Measurements from ENCODE around the gene MAPRE3.

Gene MAPRE3

GRCh38 chr2:27042985-27043634, 72.7 kb downstream of the MAPRE3 start:
- DNase-seq = no peak

- peak; percentile 67 for DNase-seq
Measured at GRCh38 chr2:27049422-27050280, 79.2 kb downstream of the MAPRE3 start.

- DNase-seq = peak; percentile 92
Measured at GRCh38 chr2:27050281-27050995, 80.0 kb downstream of the MAPRE3 start.

- peak; percentile 96 for DNase-seq
Measured at GRCh38 chr2:27050996-27051901, 80.8 kb downstream of the MAPRE3 start, which contains the start of gene AGBL5. AGBL5 (plus strand) TSS chr2:27051668; CDS start chr2:27052959, 1,291 bp downstream.

GRCh38 chr2:27051902-27052645, 81.6 kb downstream of the MAPRE3 start:
- peak; percentile 37 for DNase-seq

GRCh38 chr2:27053321-27053720, 82.9 kb downstream of the MAPRE3 start:
- no peak for DNase-seq

GRCh38 chr2:27053776-27054175, 83.3 kb downstream of the MAPRE3 start:
- no peak for DNase-seq

GRCh38 chr2:27054721-27055120, 84.3 kb downstream of the MAPRE3 start:
- DNase-seq = no peak

- no peak for DNase-seq
Measured at GRCh38 chr2:27057184-27057583, 86.7 kb downstream of the MAPRE3 start.

- no peak for DNase-seq
Measured at GRCh38 chr2:27058210-27058609, 87.8 kb downstream of the MAPRE3 start.

- DNase-seq = no peak
Measured at GRCh38 chr2:27059141-27059820, 88.8 kb downstream of the MAPRE3 start.

- no peak for DNase-seq
Measured at GRCh38 chr2:27060323-27060722, 89.9 kb downstream of the MAPRE3 start.

- DNase-seq = no peak
Measured at GRCh38 chr2:27065128-27065527, 94.7 kb downstream of the MAPRE3 start.

- DNase-seq = no peak
Measured at GRCh38 chr2:27067385-27067784, 96.9 kb downstream of the MAPRE3 start.

GRCh38 chr2:27069436-27069835, 99.0 kb downstream of the MAPRE3 start:
- DNase-seq = no peak

- no peak for DNase-seq
Measured at GRCh38 chr2:27069961-27070618, 99.7 kb downstream of the MAPRE3 start.

GRCh38 chr2:27070653-27071276, 100.3 kb downstream of the MAPRE3 start:
- no peak for DNase-seq

GRCh38 chr2:27071277-27071989, 101.0 kb downstream of the MAPRE3 start, which contains the start of gene OST4:
OST4 (minus strand) TSS chr2:27071654.
- peak; percentile 90 for DNase-seq
